Osteocyte (in vitro differentiated cells): ENCODE measurements around the gene TBC1D5. TPM values are rescaled to one million over a fixed set of nuclear protein-coding genes. Genes with fewer than 3 reads are reported as not detected.
"Not testable (repeated sequence)": the region's sequence is repeated elsewhere in the genome, so short reads cannot be mapped to it uniquely, and the experiment has no call there.

Experiments
- DNase-seq: peaks from one replicate; pipeline ENCODE4 v3.0.0; 2021; ENCODE audit warnings: mixed read lengths; ENCODE audit not compliant: unreplicated experiment; ENCODE audit errors: extremely low spot score
- H3K27ac Mint-ChIP-seq: one replicate; pipeline ENCODE4 v1.8.0; 2021; ENCODE audit warnings: mild to moderate bottlenecking, mixed read lengths; ENCODE audit not compliant: unreplicated experiment
- H3K27me3 Mint-ChIP-seq: one replicate; pipeline ENCODE4 v1.8.0; 2021; ENCODE audit warnings: mixed read lengths; ENCODE audit not compliant: unreplicated experiment
- H3K36me3 Mint-ChIP-seq: one replicate; pipeline ENCODE4 v1.8.0; 2021; ENCODE audit warnings: mixed read lengths; ENCODE audit not compliant: unreplicated experiment
- H3K4me1 Mint-ChIP-seq: one replicate; pipeline ENCODE4 v1.8.0; 2021; ENCODE audit warnings: mixed read lengths; ENCODE audit not compliant: unreplicated experiment
- H3K4me3 Mint-ChIP-seq: one replicate; pipeline ENCODE4 v1.8.0; 2021; ENCODE audit warnings: mild to moderate bottlenecking, moderate library complexity, mixed read lengths; ENCODE audit not compliant: unreplicated experiment
- H3K9me3 Mint-ChIP-seq: one replicate; pipeline ENCODE4 v1.8.0; 2021; ENCODE audit warnings: mixed read lengths; ENCODE audit not compliant: unreplicated experiment
- CTCF ChIP-seq: fragments of 200-600 bp; sonication (generic); IDR thresholded peaks from 2 replicates; pipeline ENCODE4 v1.5.0; 2021; ENCODE audit warnings: antibody characterized with exemption, mild to moderate bottlenecking, moderate library complexity
- total RNA-seq: library from RNA; stranded (reverse); gene quantifications from 2 replicates; pipeline ENCODE4 v1.2.1, GENCODE V29; 2021

The TBC1D5 gene
- total RNA-seq, 1 donor from 2014 or later, result 69.2 TPM

GRCh38 chr3:17625133-17625532 lies 117.3 kb downstream of the TBC1D5 start:
- DNase-seq, result no peak
- Mint-ChIP-seq H3K4me3 (no peak overlapping the region), H3K27me3 (no peaks in the 10 kb centered on the region), H3K36me3 (no peaks in the 10 kb centered on the region), H3K27ac (no peak overlapping the region), H3K9me3 (no peaks in the 10 kb centered on the region), H3K4me1 (peaks cover 7% of the 10 kb centered on the region)
- no peak for TF ChIP-seq CTCF

GRCh38 chr3:17623464-17623863 lies 119.0 kb downstream of the TBC1D5 start:
- no peak overlapping the region for H3K27ac Mint-ChIP-seq
- H3K4me3 Mint-ChIP-seq, result no peak overlapping the region
- DNase-seq, result no peak
- H3K36me3 Mint-ChIP-seq, result no peaks in the 10 kb centered on the region
- H3K27me3 Mint-ChIP-seq, result no peaks in the 10 kb centered on the region
- TF ChIP-seq CTCF, result no peak
- no peaks in the 10 kb centered on the region for H3K9me3 Mint-ChIP-seq
- H3K4me1 Mint-ChIP-seq, result no peaks in the 10 kb centered on the region

- Mint-ChIP-seq H3K4me1 (no peaks in the 10 kb centered on the region), H3K36me3 (peaks cover 5% of the 10 kb centered on the region), H3K27me3 (no peaks in the 10 kb centered on the region), H3K27ac (no peak overlapping the region), H3K9me3 (peaks cover under 1% of the 10 kb centered on the region), H3K4me3 (no peak overlapping the region)
- no peak for DNase-seq
- no peak for TF ChIP-seq CTCF
Observed at GRCh38 chr3:17619968-17620367, 122.5 kb downstream of the TBC1D5 start.

GRCh38 chr3:17613017-17613416 lies 129.4 kb downstream of the TBC1D5 start:
- not testable (repeated sequence) for H3K27ac Mint-ChIP-seq, H3K27me3 Mint-ChIP-seq, DNase-seq, H3K4me1 Mint-ChIP-seq, H3K4me3 Mint-ChIP-seq, H3K9me3 Mint-ChIP-seq
- peaks cover 12% of the 10 kb centered on the region for H3K36me3 Mint-ChIP-seq

- TF ChIP-seq CTCF, result no peak
- no peak overlapping the region for H3K27ac Mint-ChIP-seq
- H3K27me3 Mint-ChIP-seq, result no peaks in the 10 kb centered on the region
- peaks cover 6% of the 10 kb centered on the region for H3K4me1 Mint-ChIP-seq
- no peak for DNase-seq
- peaks cover 3% of the 10 kb centered on the region for H3K9me3 Mint-ChIP-seq
- H3K4me3 Mint-ChIP-seq, result no peak overlapping the region
- H3K36me3 Mint-ChIP-seq, result peaks cover 7% of the 10 kb centered on the region
Observed at GRCh38 chr3:17607905-17608304, 134.5 kb downstream of the TBC1D5 start.

- H3K27me3 Mint-ChIP-seq, result no peaks in the 10 kb centered on the region
- no peak overlapping the region for H3K4me3 Mint-ChIP-seq
- no peak for DNase-seq
- peaks cover 3% of the 10 kb centered on the region for H3K9me3 Mint-ChIP-seq
- peaks cover 6% of the 10 kb centered on the region for H3K4me1 Mint-ChIP-seq
- TF ChIP-seq CTCF, result no peak
- no peak overlapping the region for H3K27ac Mint-ChIP-seq
- peaks cover 7% of the 10 kb centered on the region for H3K36me3 Mint-ChIP-seq
Observed at GRCh38 chr3:17605934-17606333, 136.5 kb downstream of the TBC1D5 start.
